Trophoblast cell (in vitro differentiated cells and primary cell): ENCODE data around the gene ANKRD50.

Experiments used
- DNase-seq, 2 donors: peaks; one replicate each; pipeline ENCODE4 v3.0.0-alpha.2; 2016
- H2AFZ ChIP-seq: 2 replicates; pipeline ENCODE4 v1.6.1; 2013; ENCODE audit warnings: low read length, moderate library complexity, mild to moderate bottlenecking; ENCODE audit not compliant: insufficient read depth, poor library complexity
- H2AK5ac ChIP-seq: 2 replicates; pipeline ENCODE4 v1.6.1; 2013; ENCODE audit warnings: mild to moderate bottlenecking, low read length
- H2BK120ac ChIP-seq: 2 replicates; pipeline ENCODE4 v1.6.1; 2013; ENCODE audit warnings: low read length, mild to moderate bottlenecking, moderate library complexity; ENCODE audit not compliant: insufficient read depth, poor library complexity
- H2BK12ac ChIP-seq: 2 replicates; pipeline ENCODE4 v1.6.1; 2013; ENCODE audit warnings: mild to moderate bottlenecking, low read length, moderate library complexity
- H2BK5ac ChIP-seq: 2 replicates; pipeline ENCODE4 v1.6.1; 2013; ENCODE audit warnings: low read length, low read depth, moderate library complexity, mild to moderate bottlenecking; ENCODE audit not compliant: poor library complexity
- H3K14ac ChIP-seq: 2 replicates; pipeline ENCODE4 v1.6.1; 2013; ENCODE audit warnings: mild to moderate bottlenecking, low read length
- H3K18ac ChIP-seq: 2 replicates; pipeline ENCODE4 v1.6.1; 2013; ENCODE audit warnings: mild to moderate bottlenecking, low read length
- H3K23ac ChIP-seq: 2 replicates; pipeline ENCODE4 v1.6.1; 2013; ENCODE audit warnings: low read length
- H3K27ac ChIP-seq: 2 replicates; pipeline ENCODE4 v1.5.1; 2013; ENCODE audit warnings: low read depth, mild to moderate bottlenecking, inconsistent platforms, low read length, moderate library complexity
- H3K27me3 ChIP-seq: 2 replicates; pipeline ENCODE4 v1.6.1; 2013; ENCODE audit warnings: inconsistent platforms, mild to moderate bottlenecking, low read length, moderate library complexity; ENCODE audit not compliant: insufficient read depth
- H3K36me3 ChIP-seq, 2 experiments: 1 replicate in 1 of 2; 2 replicates in 1 of 2; pipeline ENCODE4 v1.6.1; 2013; ENCODE audit warnings: low read length in 2 of 2, mild to moderate bottlenecking in 2 of 2, moderate library complexity in 1 of 2; ENCODE audit not compliant: insufficient read depth in 2 of 2, control insufficient read depth in 1 of 2
- H3K4ac ChIP-seq: 2 replicates; pipeline ENCODE4 v1.6.1; 2013; ENCODE audit warnings: low read depth, mild to moderate bottlenecking, low read length, moderate library complexity
- H3K4me1 ChIP-seq, 2 experiments: 1 replicate in 1 of 2; 2 replicates in 1 of 2; pipeline ENCODE4 v1.6.1; 2013; ENCODE audit warnings: low read length in 2 of 2, mild to moderate bottlenecking in 2 of 2, moderate library complexity in 1 of 2; ENCODE audit not compliant: insufficient read depth in 2 of 2, control insufficient read depth in 1 of 2
- H3K4me2 ChIP-seq: 2 replicates; pipeline ENCODE4 v1.6.1; 2013; ENCODE audit warnings: inconsistent platforms, mild to moderate bottlenecking, low read length, moderate library complexity
- H3K4me3 ChIP-seq: 2 replicates; pipeline ENCODE4 v1.5.1; 2013; ENCODE audit warnings: mild to moderate bottlenecking, low read depth, low read length, inconsistent platforms
- H3K79me1 ChIP-seq: one replicate; pipeline ENCODE4 v1.6.1; 2013; ENCODE audit warnings: low read length
- H3K79me2 ChIP-seq: 2 replicates; pipeline ENCODE4 v1.6.1; 2013; ENCODE audit warnings: low read length, mild to moderate bottlenecking; ENCODE audit not compliant: control insufficient read depth, insufficient read depth, poor library complexity
- H3K9ac ChIP-seq: 2 replicates; pipeline ENCODE4 v1.6.1; 2013; ENCODE audit warnings: mild to moderate bottlenecking, low read length
- H3K9me3 ChIP-seq: 2 replicates; pipeline ENCODE4 v1.6.1; 2013; ENCODE audit warnings: low read depth, mild to moderate bottlenecking, control low read depth, inconsistent platforms, low read length; ENCODE audit not compliant: insufficient read depth
- H4K12ac ChIP-seq: 2 replicates; pipeline ENCODE4 v1.6.1; 2013; ENCODE audit warnings: low read depth, mild to moderate bottlenecking, low read length, moderate library complexity
- H4K8ac ChIP-seq: 2 replicates; pipeline ENCODE4 v1.6.1; 2013; ENCODE audit warnings: low read depth, mild to moderate bottlenecking, low read length, moderate library complexity
- H4K91ac ChIP-seq: one replicate; pipeline ENCODE4 v1.6.1; 2013; ENCODE audit warnings: low read depth, mild to moderate bottlenecking, low read length, moderate library complexity
- WGBS: extraction: QIAGEN DNeasy Blood & Tissue Kit; methylation state at CpG from one replicate; pipeline ENCODE4 v1.1.7; 2013; ENCODE audit warnings: missing lambda C conversion rate; ENCODE audit not compliant: insufficient read length, insufficient coverage; ENCODE audit errors: extremely low coverage; 5-methylcytosine and 5-hydroxymethylcytosine counted together

Gene ANKRD50

DNA sequence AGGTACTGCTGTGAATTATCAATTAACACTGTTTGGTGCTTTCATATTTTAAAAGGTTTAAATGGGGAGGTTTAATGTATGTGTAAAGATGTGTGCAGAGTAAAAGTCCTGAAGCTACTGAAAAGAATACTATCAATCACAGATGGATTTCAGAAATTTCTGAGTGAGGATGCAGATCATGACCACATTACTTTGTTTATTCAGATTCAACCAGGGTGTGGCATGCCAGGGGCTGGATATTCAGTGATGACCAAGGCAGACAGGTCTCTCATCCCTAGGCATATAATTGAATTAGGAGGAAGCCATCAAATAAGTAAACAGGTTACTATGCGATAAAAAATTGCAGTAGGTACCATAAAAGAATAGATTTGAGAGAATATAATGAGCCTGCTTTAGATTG, 28.0 kb upstream of the ANKRD50 start:
- Histone ChIP-seq H3K23ac (no peak overlapping the region), H4K91ac (no peak overlapping the region), H3K9ac (no peak overlapping the region), H2BK5ac (no peak overlapping the region), H3K27ac (no peak overlapping the region), H3K4me2 (no peak overlapping the region), H2BK120ac (no peak overlapping the region), H3K18ac (no peak overlapping the region), H3K4ac (no peak overlapping the region), H3K4me1 (no peaks in the 10 kb centered on the region), H3K27me3 (no peaks in the 10 kb centered on the region), H4K8ac (no peak overlapping the region), H3K14ac (no peak overlapping the region), H2AK5ac (no peak overlapping the region), H2AFZ (no peak overlapping the region), H3K79me1 (no peaks in the 10 kb centered on the region), H4K12ac (no peak overlapping the region), H3K36me3 (no peaks in the 10 kb centered on the region), H3K79me2 (no peaks in the 10 kb centered on the region), H2BK12ac (no peak overlapping the region), H3K4me3 (no peak overlapping the region), H3K9me3 (no peaks in the 10 kb centered on the region)
- no peak for DNase-seq
- no CpG with 5 or more reads among the region's 1 CpG for WGBS

DNA sequence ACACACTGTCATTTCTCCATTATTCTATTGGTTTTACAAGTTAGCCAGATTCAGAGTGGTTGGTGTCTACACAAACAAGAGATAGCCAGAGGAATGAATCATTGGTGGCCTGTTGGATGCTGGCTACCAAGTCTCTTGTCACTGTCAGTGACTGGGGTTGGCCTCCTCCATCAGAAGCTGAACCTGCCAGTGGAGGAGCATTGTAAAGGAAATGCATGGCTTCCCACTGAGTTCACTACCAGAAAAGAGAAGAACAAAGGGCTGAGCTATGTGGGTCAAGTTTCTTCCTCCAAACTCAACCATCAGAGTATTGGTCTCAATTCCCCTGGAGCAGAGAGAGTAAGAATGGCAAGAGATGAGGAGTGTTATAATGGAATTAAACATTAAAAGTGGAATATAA, 26.5 kb upstream of the ANKRD50 start:
- no peak for DNase-seq
- Histone ChIP-seq H3K23ac (no peak overlapping the region), H4K8ac (no peak overlapping the region), H2BK120ac (no peak overlapping the region), H4K12ac (no peak overlapping the region), H3K27me3 (no peaks in the 10 kb centered on the region), H3K79me1 (no peaks in the 10 kb centered on the region), H3K9me3 (no peaks in the 10 kb centered on the region), H3K27ac (no peak overlapping the region), H3K79me2 (no peaks in the 10 kb centered on the region), H3K9ac (no peak overlapping the region), H2BK5ac (no peak overlapping the region), H3K18ac (no peak overlapping the region), H3K4me1 (no peaks in the 10 kb centered on the region), H2BK12ac (no peak overlapping the region), H3K4me3 (no peak overlapping the region), H3K4me2 (no peak overlapping the region), H4K91ac (no peak overlapping the region), H3K36me3 (no peaks in the 10 kb centered on the region), H2AK5ac (no peak overlapping the region), H2AFZ (no peak overlapping the region), H3K4ac (no peak overlapping the region), H3K14ac (no peak overlapping the region)

DNA sequence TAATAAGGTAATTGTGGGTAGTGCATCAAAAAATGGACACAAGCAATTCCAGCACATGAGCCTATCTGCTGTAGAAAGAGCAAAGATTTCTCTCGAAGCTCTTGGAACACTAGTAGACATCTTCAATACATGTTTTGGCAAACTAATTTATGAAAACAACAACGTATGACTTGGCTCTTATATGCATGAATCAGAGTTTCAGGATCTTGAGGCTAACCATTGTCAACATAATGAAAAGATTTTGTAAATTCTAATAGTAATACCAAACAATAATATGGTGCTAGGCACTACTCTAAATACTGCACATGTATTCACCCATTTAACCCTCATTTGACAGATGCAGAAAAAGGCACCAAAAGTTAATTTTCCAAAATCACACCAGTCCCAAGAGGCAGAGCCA, 25.1 kb upstream of the ANKRD50 start:
- no peaks in the 10 kb centered on the region for H3K36me3 ChIP-seq
- H3K4me2 ChIP-seq, result no peak overlapping the region
- no peak overlapping the region for H2BK12ac ChIP-seq
- no peak overlapping the region for H2AK5ac ChIP-seq
- no peak overlapping the region for H3K4ac ChIP-seq
- no CpG with 5 or more reads among the region's 2 CpGs for WGBS
- no peak overlapping the region for H4K12ac ChIP-seq
- no peak overlapping the region for H3K18ac ChIP-seq
- no peaks in the 10 kb centered on the region for H3K4me1 ChIP-seq
- no peak overlapping the region for H3K27ac ChIP-seq
- no peak overlapping the region for H4K8ac ChIP-seq
- no peaks in the 10 kb centered on the region for H3K79me2 ChIP-seq
- no peak overlapping the region for H3K9ac ChIP-seq
- no peak overlapping the region for H2BK5ac ChIP-seq
- H3K79me1 ChIP-seq, result no peaks in the 10 kb centered on the region
- H3K27me3 ChIP-seq, result no peaks in the 10 kb centered on the region
- H3K4me3 ChIP-seq, result no peak overlapping the region
- H3K23ac ChIP-seq, result no peak overlapping the region
- no peaks in the 10 kb centered on the region for H3K9me3 ChIP-seq
- no peak overlapping the region for H4K91ac ChIP-seq
- no peak overlapping the region for H2AFZ ChIP-seq
- DNase-seq, result no peak
- no peak overlapping the region for H2BK120ac ChIP-seq
- H3K14ac ChIP-seq, result no peak overlapping the region

DNA sequence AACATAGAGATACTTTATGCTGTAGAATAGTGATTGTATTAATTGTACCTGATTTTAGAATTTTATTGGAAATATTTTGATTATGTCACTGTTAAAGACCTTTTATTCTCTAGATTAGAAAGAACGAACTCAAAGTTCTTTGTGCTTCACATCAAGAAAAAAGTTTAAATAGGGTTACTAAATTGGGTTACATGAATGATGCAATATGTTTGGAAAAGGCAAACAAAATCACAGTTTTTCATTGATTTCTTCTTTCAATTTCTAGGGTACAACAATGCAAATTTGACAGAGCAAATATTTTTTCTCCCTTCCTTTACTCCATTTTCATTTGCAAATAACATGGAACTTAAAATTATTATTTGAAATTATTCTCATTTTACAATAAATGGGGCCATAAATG, 24.0 kb upstream of the ANKRD50 start:
- no CpG with 5 or more reads among the region's 1 CpG for WGBS

More for the DNA sequence above, 24.0 kb upstream of the ANKRD50 start:
- Histone ChIP-seq H3K4me1 (no peaks in the 10 kb centered on the region), H3K36me3 (no peaks in the 10 kb centered on the region), H3K18ac (no peak overlapping the region), H2BK120ac (no peak overlapping the region), H3K4ac (no peak overlapping the region), H3K9ac (no peak overlapping the region), H2AK5ac (no peak overlapping the region), H3K27ac (no peak overlapping the region), H3K23ac (no peak overlapping the region), H3K4me2 (no peak overlapping the region), H2AFZ (no peak overlapping the region), H3K27me3 (no peaks in the 10 kb centered on the region), H2BK12ac (no peak overlapping the region), H4K8ac (no peak overlapping the region), H3K79me1 (no peaks in the 10 kb centered on the region), H3K14ac (no peak overlapping the region), H4K91ac (no peak overlapping the region), H2BK5ac (no peak overlapping the region), H4K12ac (no peak overlapping the region), H3K79me2 (no peaks in the 10 kb centered on the region), H3K4me3 (no peak overlapping the region), H3K9me3 (no peaks in the 10 kb centered on the region)
- no peak for DNase-seq
